ENCODE measurements around the gene MSH5. TPM values are rescaled to one million over a fixed set of nuclear protein-coding genes. Genes with fewer than 3 reads are reported as not detected.

MSH5 gene
- total and polyA plus RNA-seq, 2 of the 13 experiments (the other 11 are each of a cell fraction or from before 2014, with no cell fraction given): 10.2 to 38.7 TPM

DNA sequence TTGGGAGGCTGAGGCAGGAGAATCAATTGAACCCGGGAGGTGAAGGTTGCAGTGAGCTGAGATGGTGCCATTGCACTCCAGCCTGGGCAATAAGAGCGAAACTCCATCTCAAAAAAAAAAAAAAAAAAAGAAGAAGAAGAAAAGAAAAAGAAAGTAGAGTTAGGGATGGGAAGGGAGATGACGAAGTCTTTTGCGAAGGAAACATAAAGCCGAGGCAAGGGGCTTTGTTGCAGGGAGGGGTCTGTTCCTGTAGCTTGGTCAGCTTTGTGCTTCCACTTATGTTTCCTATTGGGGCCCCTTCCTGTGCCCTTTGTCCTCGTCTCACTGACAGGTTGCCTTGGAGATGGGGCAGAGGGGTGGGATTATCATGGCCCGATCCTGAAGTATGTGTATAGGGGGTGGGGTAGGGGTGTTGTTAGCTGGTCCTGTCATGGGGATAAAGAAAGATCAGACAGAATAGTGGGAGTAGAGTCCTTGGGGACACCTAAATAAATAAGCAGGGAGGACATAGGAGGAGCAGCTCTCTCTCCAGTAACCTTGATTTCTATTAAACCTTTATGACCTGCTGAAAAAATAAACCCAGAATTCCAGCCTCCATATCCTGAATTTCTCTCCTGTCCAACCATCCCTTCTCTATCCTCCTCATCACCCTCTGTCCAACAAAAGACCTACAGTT, 2.4 kb upstream of the MSH5 start (continued):
- TF ChIP-seq, protein P1, sequence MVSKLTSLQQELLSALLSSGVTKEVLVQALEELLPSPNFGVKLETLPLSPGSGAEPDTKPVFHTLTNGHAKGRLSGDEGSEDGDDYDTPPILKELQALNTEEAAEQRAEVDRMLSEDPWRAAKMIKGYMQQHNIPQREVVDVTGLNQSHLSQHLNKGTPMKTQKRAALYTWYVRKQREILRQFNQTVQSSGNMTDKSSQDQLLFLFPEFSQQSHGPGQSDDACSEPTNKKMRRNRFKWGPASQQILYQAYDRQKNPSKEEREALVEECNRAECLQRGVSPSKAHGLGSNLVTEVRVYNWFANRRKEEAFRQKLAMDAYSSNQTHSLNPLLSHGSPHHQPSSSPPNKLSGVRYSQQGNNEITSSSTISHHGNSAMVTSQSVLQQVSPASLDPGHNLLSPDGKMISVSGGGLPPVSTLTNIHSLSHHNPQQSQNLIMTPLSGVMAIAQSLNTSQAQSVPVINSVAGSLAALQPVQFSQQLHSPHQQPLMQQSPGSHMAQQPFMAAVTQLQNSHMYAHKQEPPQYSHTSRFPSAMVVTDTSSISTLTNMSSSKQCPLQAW (CRISPR knock-in tag; IDR thresholded peaks at IDR 0.05): peak; percentile 72
- TF ChIP-seq REL (CRISPR knock-in tag; conservative IDR thresholded peaks at IDR 0.05): no peak; the same call in 1 of the 2 replicates
- TF ChIP-seq NONO (IDR thresholded peaks at IDR 0.05): no peak
- peak; percentile 69 for TF ChIP-seq NONO (CRISPR knock-in tag; conservative IDR thresholded peaks at IDR 0.05)
- TF ChIP-seq SP140L (CRISPR knock-in tag; IDR thresholded peaks at IDR 0.05; ENCODE audit: borderline replicate concordance): no peak
- no peak for TF ChIP-seq RARG (CRISPR knock-in tag; IDR thresholded peaks at IDR 0.05; ENCODE audit: low read depth)
- TF ChIP-seq ZNF891 (CRISPR knock-in tag; IDR thresholded peaks at IDR 0.05): no peak
- TF ChIP-seq EZH2 (conservative IDR thresholded peaks at IDR 0.05; ENCODE audit: low read depth, low read length): no peak
- no peak for TF ChIP-seq ATF6 (CRISPR knock-in tag; conservative IDR thresholded peaks at IDR 0.05)
- TF ChIP-seq ZNF629 (CRISPR knock-in tag; conservative IDR thresholded peaks at IDR 0.05): no peak
- no peak for TF ChIP-seq SETDB1 (CRISPR knock-in tag; IDR thresholded peaks at IDR 0.05; ENCODE audit: borderline replicate concordance)
- peak; percentile 61; the same call in 1 of the 2 replicates for TF ChIP-seq NFKBIZ (CRISPR knock-in tag; IDR thresholded peaks at IDR 0.05)
- no peak for TF ChIP-seq ZHX1 (CRISPR knock-in tag; IDR thresholded peaks at IDR 0.05; ENCODE audit: low read depth)
- TF ChIP-seq PAX8 (CRISPR knock-in tag; IDR thresholded peaks at IDR 0.05; ENCODE audit: borderline replicate concordance): no peak
- no peak for TF ChIP-seq ARHGAP35 (CRISPR knock-in tag; IDR thresholded peaks at IDR 0.05; ENCODE audit: borderline replicate concordance)
- TF ChIP-seq, protein P2, sequence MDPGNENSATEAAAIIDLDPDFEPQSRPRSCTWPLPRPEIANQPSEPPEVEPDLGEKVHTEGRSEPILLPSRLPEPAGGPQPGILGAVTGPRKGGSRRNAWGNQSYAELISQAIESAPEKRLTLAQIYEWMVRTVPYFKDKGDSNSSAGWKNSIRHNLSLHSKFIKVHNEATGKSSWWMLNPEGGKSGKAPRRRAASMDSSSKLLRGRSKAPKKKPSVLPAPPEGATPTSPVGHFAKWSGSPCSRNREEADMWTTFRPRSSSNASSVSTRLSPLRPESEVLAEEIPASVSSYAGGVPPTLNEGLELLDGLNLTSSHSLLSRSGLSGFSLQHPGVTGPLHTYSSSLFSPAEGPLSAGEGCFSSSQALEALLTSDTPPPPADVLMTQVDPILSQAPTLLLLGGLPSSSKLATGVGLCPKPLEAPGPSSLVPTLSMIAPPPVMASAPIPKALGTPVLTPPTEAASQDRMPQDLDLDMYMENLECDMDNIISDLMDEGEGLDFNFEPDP (CRISPR knock-in tag; conservative IDR thresholded peaks at IDR 0.05): no peak
- peak; percentile 79 for TF ChIP-seq SIN3A (IDR thresholded peaks at IDR 0.05; ENCODE audit: borderline replicate concordance, low read depth, low read length)
- peak; percentile 44; the same call in 1 of the 2 replicates for TF ChIP-seq HOXA3 (CRISPR knock-in tag; IDR thresholded peaks at IDR 0.05)
- TF ChIP-seq HOXA5 (CRISPR knock-in tag; IDR thresholded peaks at IDR 0.05): no peak; the same call in 1 of the 2 replicates
- no peak for TF ChIP-seq HOXA7 (CRISPR knock-in tag; IDR thresholded peaks at IDR 0.05)

Data from HepG2 (cell line).